ENCODE data around the gene HES5.
A peak's percentile ranks its signal among the peaks of the same experiment; 100 is the strongest.

Gene HES5

DNA sequence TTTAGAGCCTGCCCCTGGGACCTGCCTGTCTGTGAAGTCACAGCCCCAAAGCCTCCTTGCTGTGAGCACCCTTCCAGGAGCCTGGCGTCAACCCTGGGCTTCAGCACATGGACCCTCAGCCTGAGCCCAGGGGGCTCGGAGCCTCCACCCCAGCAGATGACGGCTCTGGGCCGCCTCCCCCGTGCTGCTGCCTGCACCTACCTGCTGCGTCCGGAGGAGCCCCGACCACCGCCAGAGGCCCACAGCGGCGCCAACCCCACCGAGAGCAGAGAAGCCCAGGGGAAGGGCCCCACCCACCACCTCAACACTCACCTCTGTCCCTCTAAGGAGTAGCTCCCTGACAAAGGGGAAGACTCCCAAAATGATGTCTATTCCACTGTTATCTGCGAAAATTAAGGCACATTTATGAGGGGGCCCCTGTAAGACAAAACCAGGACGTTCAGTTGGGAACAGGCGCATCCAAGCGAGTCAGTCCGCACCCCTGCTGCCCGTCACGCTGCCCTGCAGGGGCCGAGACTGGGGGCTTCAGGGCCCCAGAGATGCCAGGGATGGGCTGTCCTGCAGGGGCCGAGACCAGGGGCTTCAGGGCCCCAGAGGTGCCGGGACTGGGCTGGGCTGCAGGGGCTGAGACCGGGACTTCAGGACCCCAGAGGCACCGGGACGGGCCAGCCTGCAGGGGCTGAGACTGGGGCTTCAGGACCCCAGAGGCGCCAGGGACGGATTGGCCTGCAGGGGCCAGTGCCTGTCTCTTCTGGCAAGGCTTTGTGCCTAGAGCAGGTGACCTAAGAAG, 19.5 kb downstream of the HES5 start:
- H3K4me3 Mint-ChIP-seq, result no peak overlapping the region
- H3K4me1 Mint-ChIP-seq (ENCODE audit: low read depth), result peaks cover under 1% of the 10 kb centered on the region
- DNase-seq, result no peak
- no peaks in the 10 kb centered on the region for H3K9me3 Mint-ChIP-seq
- H3K27ac Mint-ChIP-seq, result no peak overlapping the region
- H3K36me3 Mint-ChIP-seq (ENCODE audit: low read depth), result peaks cover 60% of the 10 kb centered on the region
- no peaks in the 10 kb centered on the region for H3K27me3 Mint-ChIP-seq

DNA sequence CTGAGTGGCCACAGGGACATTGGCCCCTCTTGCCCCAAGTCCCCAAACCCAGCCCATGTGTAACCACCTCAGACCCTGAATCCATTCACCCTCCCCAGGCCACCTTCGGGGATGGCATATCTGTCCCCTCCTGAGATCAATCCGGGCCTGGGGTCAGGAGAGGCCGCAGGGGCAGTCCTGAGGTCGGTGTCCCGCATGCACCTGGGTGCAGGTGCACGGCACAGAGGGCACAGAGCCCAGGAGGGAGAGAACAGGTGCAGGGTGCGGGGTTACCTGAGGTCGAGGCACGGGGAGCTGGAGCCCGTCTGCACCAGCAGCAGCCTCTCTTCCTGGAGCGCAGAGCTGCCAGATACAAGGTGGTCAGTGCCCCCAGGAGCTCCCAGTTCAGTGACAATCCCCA, 20.5 kb downstream of the HES5 start:
- Mint-ChIP-seq H3K27me3 (no peaks in the 10 kb centered on the region), H3K27ac (no peak overlapping the region), H3K9me3 (no peaks in the 10 kb centered on the region), H3K4me3 (no peak overlapping the region), H3K4me1 (ENCODE audit: low read depth) (peaks cover 3% of the 10 kb centered on the region), H3K36me3 (ENCODE audit: low read depth) (peaks cover 55% of the 10 kb centered on the region)
- no peak for DNase-seq

DNA sequence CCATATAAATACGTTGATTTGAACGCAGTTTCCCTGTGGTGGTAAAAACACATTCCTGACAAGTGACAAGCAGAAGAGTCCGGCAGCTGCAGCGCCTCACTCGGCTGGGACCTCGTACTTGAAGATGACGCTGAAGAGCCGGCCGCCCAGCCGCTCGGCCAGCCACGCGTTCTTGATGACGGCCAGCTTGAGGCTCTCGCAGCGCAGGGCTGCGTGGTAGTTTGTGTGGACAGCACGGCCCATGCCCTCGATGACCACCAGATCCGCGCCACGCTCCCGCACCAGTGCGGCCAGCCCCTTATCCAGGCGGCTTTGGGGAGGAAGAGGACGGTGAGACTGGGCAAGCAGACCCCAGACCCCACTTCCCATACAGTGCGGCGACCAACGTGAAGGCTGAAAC, 21.3 kb downstream of the HES5 start:
- H3K27me3 Mint-ChIP-seq, result no peaks in the 10 kb centered on the region
- H3K4me1 Mint-ChIP-seq (ENCODE audit: low read depth), result peaks cover 3% of the 10 kb centered on the region
- H3K27ac Mint-ChIP-seq, result no peak overlapping the region
- H3K4me3 Mint-ChIP-seq, result no peak overlapping the region
- DNase-seq, result no peak
- no peaks in the 10 kb centered on the region for H3K9me3 Mint-ChIP-seq
- peaks cover 52% of the 10 kb centered on the region for H3K36me3 Mint-ChIP-seq (ENCODE audit: low read depth)

DNA sequence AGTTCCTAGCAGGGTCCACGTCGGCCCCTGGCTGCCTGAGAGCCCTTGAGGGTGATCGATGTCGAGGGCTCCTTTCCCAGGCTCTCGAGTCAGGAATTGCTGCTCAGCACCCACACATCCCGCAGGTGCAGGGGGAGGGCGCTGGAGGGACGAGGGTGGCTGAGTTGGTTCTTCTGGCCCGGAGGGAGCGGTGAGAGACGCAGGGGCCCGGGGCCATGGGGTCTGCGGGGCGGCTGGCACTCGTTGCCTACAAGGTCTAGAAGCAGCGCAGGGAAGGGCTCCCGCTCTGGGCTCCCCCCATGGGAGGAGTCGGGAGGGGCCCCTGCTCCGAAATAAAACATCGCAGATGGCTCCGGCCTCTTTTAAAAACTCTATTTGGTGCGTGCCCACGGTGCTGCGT, 21.9 kb downstream of the HES5 start:
- Mint-ChIP-seq H3K36me3 (ENCODE audit: low read depth) (peaks cover 47% of the 10 kb centered on the region), H3K27me3 (no peaks in the 10 kb centered on the region), H3K9me3 (no peaks in the 10 kb centered on the region), H3K27ac (no peak overlapping the region), H3K4me1 (ENCODE audit: low read depth) (peaks cover 3% of the 10 kb centered on the region), H3K4me3 (no peak overlapping the region)
- DNase-seq, result no peak

DNA sequence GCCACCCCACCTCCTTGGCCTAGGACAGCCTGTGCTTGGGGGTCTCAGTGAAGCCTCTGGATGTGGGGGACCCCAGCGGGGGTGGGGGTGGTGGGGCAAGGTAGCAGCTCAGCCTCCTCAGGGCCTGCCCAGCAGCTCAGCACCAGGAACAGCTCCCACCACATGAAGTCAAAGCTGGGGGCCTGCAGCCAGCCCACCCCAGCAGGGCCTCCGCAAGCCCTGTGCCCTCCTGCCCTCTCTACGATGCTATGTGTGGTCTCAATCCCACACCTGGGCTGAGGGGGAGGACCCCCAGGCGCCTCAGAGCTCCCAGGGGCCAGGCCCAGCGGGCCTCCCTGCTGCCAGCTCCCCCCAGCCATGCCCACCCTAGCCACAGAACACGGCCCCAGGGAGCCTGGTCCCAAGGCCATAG, 22.3 kb downstream of the HES5 start:
- Mint-ChIP-seq H3K4me3 (no peak overlapping the region), H3K27ac (no peak overlapping the region), H3K9me3 (no peaks in the 10 kb centered on the region), H3K4me1 (ENCODE audit: low read depth) (peaks cover 3% of the 10 kb centered on the region), H3K36me3 (ENCODE audit: low read depth) (peaks cover 42% of the 10 kb centered on the region), H3K27me3 (no peaks in the 10 kb centered on the region)
- DNase-seq, result no peak

DNA sequence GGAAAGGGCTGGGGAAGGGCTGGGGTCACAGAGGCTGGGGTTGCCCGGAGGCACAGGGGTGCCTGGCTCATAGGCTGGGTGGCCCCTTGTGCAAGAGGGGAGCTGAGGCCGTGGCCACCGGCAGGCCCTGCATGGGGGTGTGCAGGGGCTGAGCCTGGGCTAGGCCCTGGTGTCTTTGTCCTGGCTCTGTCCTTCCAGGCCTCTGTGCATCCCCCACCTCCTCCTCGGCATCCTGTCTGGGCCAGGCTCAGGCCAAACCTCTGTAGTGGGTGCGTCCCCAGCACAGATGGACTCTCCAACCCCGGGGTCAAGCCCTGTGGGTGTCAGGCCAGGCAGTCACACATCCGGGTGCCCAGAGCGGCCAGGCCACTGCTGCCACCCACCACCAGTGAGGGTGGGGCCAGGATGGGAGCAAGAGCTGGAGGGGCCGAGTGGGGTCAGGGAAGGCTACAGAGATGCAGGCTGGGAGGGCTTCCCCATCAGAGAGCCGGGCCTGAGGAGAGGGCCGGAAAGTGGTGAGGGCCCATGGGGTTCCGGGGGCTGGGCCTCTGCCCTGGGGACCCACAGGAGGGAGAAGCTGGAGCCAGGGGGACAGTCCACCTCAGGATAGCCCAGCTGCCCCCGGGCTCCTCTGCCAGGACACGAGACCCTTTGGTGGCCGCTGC, 23.0 kb downstream of the HES5 start:
- Mint-ChIP-seq H3K4me3 (no peak overlapping the region), H3K36me3 (ENCODE audit: low read depth) (peaks cover 35% of the 10 kb centered on the region), H3K4me1 (ENCODE audit: low read depth) (peaks cover 3% of the 10 kb centered on the region), H3K9me3 (no peaks in the 10 kb centered on the region), H3K27me3 (no peaks in the 10 kb centered on the region), H3K27ac (no peak overlapping the region)
- no peak for DNase-seq

DNA sequence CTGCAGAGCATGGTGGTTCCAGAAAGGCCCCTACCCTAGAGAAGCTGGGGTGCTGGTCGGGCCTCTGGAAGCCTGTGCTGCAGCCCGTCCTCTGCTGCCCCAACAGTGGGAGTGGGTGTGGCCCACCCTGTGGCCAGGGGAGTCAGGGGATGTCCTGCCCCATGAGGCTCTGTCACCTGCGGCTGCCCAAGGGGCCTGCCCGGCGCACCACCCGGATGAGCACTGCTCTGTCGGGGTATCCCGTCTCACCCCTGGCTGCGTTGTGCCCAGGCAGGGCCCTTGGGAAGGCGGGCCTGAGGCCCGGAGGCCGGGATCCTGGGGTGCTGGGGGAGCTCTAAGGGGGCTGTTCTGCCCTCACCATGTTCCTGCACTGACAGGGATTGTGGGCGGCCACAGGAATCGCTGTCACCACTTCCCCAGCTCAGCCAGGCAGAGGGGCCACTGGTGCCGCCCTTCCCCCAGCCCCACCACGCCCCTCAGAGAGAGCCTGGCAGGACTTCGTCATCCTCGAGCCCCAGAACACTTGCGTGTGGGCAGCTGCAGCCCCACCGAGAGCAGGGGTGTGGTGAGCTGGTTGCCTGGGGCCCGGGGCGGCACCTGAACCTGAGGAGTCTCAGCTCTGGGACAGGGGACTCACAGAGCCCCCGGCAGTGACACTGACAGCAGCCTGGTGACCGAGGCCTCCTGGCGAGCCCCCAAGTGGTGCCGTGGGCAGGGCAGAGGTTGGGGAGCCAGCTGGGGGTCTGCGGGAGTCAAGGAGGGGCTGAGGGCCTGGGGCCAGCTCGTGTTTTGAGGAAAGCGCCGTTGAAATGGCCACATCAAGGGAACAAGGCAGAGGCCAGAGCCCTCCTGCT, 23.8 kb downstream of the HES5 start:
- H3K36me3 Mint-ChIP-seq (ENCODE audit: low read depth), result peaks cover 27% of the 10 kb centered on the region
- no peaks in the 10 kb centered on the region for H3K27me3 Mint-ChIP-seq
- peaks cover 3% of the 10 kb centered on the region for H3K4me1 Mint-ChIP-seq (ENCODE audit: low read depth)
- no peak for DNase-seq
- H3K27ac Mint-ChIP-seq, result no peak overlapping the region
- H3K9me3 Mint-ChIP-seq, result no peaks in the 10 kb centered on the region
- no peak overlapping the region for H3K4me3 Mint-ChIP-seq

DNA sequence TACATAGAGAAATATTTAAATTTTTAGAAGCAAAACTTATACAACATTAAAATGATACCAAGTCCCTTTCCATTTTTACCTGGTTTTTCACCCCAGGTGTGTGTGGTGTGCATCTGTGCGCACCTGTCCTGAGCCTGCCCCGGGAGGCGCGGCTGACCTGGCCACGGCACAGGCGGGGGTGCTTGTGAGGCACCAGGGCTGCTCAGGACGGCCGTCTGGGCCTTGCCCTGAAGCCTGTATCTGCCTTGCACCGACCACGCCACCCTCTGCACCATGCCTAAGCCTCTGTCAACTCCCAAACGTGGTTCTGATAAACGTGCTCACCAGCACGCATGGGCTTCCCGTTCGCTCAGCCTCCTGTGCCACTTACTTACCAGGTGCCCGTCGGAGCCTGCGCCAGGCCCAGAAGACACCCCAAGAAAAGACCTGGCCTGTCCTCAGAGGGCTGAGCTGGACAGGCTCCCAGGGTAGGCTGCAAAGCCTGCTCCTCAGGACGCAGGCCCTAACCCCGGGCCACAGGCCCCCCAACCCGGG, 24.5 kb downstream of the HES5 start:
- Mint-ChIP-seq H3K27ac (no peak overlapping the region), H3K4me1 (ENCODE audit: low read depth) (peaks cover 3% of the 10 kb centered on the region), H3K36me3 (ENCODE audit: low read depth) (peaks cover 25% of the 10 kb centered on the region), H3K9me3 (no peaks in the 10 kb centered on the region), H3K27me3 (no peaks in the 10 kb centered on the region), H3K4me3 (no peak overlapping the region)
- DNase-seq, result no peak

DNA sequence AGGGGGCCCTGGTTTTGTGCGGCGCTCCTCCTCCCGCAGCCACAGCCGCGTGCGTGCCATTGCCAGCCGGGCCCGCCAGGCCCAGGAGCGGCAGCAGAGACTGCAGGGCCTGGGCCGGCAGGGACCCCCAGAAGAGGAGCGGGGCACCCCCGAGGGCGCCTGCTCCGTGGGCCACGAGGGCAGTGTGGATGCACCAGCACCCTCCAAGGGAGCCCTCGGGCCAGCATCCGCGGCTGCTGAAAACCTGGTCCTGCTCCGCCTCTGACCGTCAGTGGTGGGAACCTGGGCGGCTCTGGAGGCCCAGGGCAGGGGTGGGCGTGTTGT, 25.2 kb downstream of the HES5 start:
- Mint-ChIP-seq H3K4me3 (no peak overlapping the region), H3K9me3 (no peaks in the 10 kb centered on the region), H3K4me1 (ENCODE audit: low read depth) (peaks cover 9% of the 10 kb centered on the region), H3K27me3 (no peaks in the 10 kb centered on the region), H3K36me3 (ENCODE audit: low read depth) (peaks cover 18% of the 10 kb centered on the region), H3K27ac (no peak overlapping the region)
- DNase-seq, result no peak

DNA sequence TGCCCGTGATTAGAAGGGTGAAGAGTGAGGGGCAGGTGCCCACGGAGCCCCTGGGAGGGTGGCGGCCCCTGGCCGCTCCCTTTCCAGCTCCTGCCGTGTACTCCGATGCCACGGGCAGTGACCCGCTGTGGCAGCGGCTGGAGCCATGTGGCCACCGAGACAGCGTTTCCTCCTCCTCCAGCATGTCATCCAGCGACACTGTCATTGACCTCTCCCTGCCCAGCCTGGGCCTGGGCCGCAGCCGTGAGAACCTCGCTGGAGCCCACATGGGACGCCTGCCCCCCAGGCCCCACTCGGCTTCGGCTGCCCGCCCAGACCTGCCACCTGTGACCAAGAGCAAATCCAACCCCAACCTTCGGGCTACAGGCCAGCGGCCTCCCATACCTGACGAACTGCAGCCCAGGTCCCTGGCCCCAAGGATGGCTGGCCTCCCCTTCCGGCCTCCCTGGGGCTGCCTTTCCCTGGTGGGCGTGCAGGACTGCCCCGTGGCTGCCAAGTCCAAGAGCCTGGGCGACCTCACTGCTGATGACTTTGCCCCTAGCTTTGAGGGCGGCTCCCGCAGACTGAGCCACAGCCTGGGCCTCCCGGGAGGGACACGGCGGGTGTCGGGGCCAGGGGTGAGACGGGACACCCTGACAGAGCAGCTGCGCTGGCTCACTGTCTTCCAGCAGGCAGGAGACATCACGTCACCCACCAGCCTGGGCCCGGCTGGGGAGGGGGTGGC, 25.7 kb downstream of the HES5 start:
- peaks cover 13% of the 10 kb centered on the region for H3K36me3 Mint-ChIP-seq (ENCODE audit: low read depth)
- H3K27me3 Mint-ChIP-seq, result no peaks in the 10 kb centered on the region
- no peak for DNase-seq
- H3K9me3 Mint-ChIP-seq, result no peaks in the 10 kb centered on the region
- no peak overlapping the region for H3K4me3 Mint-ChIP-seq
- H3K4me1 Mint-ChIP-seq (ENCODE audit: low read depth), result peaks cover 11% of the 10 kb centered on the region
- H3K27ac Mint-ChIP-seq, result peak overlapping the region; percentile 66

DNA sequence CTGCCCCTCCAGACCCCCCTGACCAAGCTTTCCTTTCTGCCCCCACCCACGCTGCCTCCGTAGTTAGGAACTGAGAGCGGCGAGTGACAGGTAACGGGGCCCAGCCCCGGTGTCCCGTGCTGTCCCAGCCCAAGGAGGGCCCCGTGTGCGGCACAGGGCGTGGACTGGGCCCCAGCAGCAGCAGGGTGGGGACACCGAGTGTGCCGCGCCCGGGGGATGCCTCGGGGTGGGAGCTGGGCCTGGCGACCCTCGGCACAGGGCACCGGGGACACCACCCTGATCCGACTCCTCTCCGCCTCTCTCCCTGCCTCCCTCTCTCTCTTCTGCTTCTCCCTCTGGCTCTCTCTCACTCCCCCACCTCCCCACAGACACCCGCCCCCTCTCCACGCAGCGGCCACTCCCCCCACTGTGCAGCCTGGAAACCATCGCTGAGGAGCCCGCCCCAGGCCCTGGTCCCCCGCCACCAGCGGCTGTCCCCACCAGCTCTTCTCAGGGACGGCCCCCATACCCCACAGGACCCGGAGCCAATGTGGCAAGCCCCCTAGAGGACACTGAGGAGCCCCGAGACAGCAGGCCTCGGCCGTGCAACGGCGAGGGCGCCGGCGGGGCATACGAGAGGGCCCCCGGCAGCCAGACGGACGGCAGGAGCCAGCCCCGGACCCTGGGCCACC, 26.4 kb downstream of the HES5 start:
- Mint-ChIP-seq H3K27me3 (no peaks in the 10 kb centered on the region), H3K27ac (no peak overlapping the region), H3K4me3 (no peak overlapping the region), H3K36me3 (ENCODE audit: low read depth) (peaks cover 6% of the 10 kb centered on the region), H3K9me3 (no peaks in the 10 kb centered on the region), H3K4me1 (ENCODE audit: low read depth) (peaks cover 13% of the 10 kb centered on the region)
- DNase-seq, result no peak

DNA sequence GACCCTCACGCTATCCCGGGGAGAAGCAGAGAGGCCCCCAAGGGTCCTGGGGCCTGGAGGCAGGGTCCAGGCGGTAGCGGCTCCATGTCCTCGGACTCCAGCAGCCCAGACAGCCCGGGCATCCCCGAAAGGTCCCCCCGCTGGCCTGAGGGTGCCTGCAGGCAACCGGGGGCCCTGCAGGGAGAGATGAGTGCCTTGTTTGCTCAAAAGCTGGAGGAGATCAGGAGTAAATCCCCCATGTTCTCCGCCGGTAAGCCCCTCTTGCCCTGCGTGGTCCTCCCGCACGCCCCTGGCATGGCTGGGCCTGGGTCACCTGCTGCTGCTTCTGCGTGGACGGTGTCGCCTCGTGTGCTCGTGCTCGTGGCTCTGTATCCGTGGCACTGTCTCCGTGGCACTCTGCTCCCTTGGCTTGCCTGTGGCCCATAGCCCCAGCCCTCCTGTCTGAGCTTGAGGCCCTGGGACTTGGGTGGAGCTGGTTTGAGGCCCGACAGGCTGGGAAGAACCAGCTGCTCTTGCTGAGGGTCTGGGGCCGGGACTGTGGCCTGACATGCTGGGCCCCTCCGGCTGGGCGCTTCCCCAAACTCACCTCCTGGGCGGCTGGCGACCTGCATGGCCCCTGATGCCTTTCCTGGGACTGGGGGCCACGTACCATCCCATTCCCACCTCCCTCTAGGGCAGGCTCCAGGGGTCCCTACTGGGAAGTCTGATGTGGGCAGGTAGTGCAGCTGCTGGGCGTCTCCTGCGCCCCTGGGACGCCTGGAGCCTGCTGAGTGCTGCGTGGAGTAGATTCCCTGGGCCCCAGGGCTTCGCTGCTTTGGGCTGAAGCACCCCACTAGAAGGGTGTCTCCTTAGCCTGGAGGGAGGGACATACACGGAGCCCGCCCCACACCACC, 27.2 kb downstream of the HES5 start:
- H3K4me3 Mint-ChIP-seq, result no peak overlapping the region
- no peaks in the 10 kb centered on the region for H3K27me3 Mint-ChIP-seq
- DNase-seq, result no peak
- H3K27ac Mint-ChIP-seq, result no peak overlapping the region
- H3K9me3 Mint-ChIP-seq, result no peaks in the 10 kb centered on the region
- H3K4me1 Mint-ChIP-seq (ENCODE audit: low read depth), result peaks cover 13% of the 10 kb centered on the region
- H3K36me3 Mint-ChIP-seq (ENCODE audit: low read depth), result no peaks in the 10 kb centered on the region

DNA sequence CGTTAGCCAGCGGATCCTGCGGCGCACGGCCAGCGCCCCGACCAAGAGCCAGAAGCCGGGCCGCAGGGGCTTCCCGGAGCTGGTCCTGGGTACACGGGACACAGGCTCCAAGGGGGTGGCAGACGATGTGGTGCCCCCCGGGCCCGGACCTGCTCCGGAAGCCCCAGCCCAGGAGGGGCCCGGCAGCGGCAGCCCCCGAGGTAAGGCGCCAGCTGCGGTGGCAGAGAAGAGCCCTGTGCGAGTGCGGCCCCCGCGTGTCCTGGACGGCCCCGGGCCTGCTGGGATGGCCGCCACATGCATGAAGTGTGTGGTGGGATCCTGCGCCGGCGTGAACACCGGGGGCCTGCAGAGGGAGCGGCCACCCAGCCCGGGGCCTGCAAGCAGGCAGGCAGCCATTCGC, 27.9 kb downstream of the HES5 start:
- DNase-seq, result no peak
- H3K27ac Mint-ChIP-seq, result no peak overlapping the region
- no peak overlapping the region for H3K4me3 Mint-ChIP-seq
- no peaks in the 10 kb centered on the region for H3K27me3 Mint-ChIP-seq
- peaks cover 13% of the 10 kb centered on the region for H3K4me1 Mint-ChIP-seq (ENCODE audit: low read depth)
- H3K36me3 Mint-ChIP-seq (ENCODE audit: low read depth), result no peaks in the 10 kb centered on the region
- no peaks in the 10 kb centered on the region for H3K9me3 Mint-ChIP-seq

All from activated T-cell treated with anti-CD3 and anti-CD28 coated beads, Interleukin-2, amount 50 U/mL, for 24 hours (primary cell).